HepG2 (cell line): ENCODE measurements around the gene PTPN14. TPM values are rescaled to one million over a fixed set of nuclear protein-coding genes. Genes with fewer than 3 reads are reported as not detected.

ENCODE experiments used
- ARNT ChIP-seq: fragments of 450-650 bp; IDR thresholded peaks from 2 replicates; pipeline ENCODE4 v1.6.1; 2017
- ATF6 ChIP-seq: sonication (generic); formaldehyde crosslinking; conservative IDR thresholded peaks from 2 replicates; pipeline ENCODE4 v1.4.0; 2020; ENCODE audit warnings: missing genetic modification reagents
- BRD4 ChIP-seq: sonication (generic); formaldehyde crosslinking; IDR thresholded peaks from 2 replicates; pipeline ENCODE4 v1.4.0; 2020; ENCODE audit warnings: missing genetic modification reagents
- DZIP1 ChIP-seq: sonication (generic); formaldehyde crosslinking; IDR thresholded peaks from 2 replicates; pipeline ENCODE4 v1.5.0; 2020; ENCODE audit warnings: mild to moderate bottlenecking, missing genetic modification reagents
- HOXA7 ChIP-seq: sonication (generic); formaldehyde crosslinking; IDR thresholded peaks from 2 replicates; pipeline ENCODE4 v1.8.1; 2022; ENCODE audit warnings: mild to moderate bottlenecking, missing genetic modification reagents, moderate library complexity
- IRX3 ChIP-seq: sonication (generic); formaldehyde crosslinking; IDR thresholded peaks from 2 replicates; pipeline ENCODE4 v1.8.1; 2023; ENCODE audit warnings: mild to moderate bottlenecking, low read depth, missing genetic modification reagents, borderline replicate concordance
- ISX ChIP-seq: sonication (generic); formaldehyde crosslinking; conservative IDR thresholded peaks from 2 replicates; pipeline ENCODE4 v1.5.0; 2020; ENCODE audit warnings: missing genetic modification reagents
- NCOA5 ChIP-seq: sonication (generic); formaldehyde crosslinking; IDR thresholded peaks from 2 replicates; pipeline ENCODE4 v1.4.0; 2020; ENCODE audit warnings: missing genetic modification reagents
- POLR2AphosphoS2 ChIP-seq: IDR thresholded peaks from 2 replicates; pipeline ENCODE4 v1.6.1; 2011; ENCODE audit warnings: low read depth, low read length, improper control_type of control experiment
- POLR2AphosphoS5 ChIP-seq: IDR thresholded peaks from 2 replicates; pipeline ENCODE4 v1.6.1; 2012; ENCODE audit warnings: low read depth, low read length
- RBFOX2 ChIP-seq: fragments of 200-400 bp; formaldehyde crosslinking; IDR thresholded peaks from 2 replicates; pipeline ENCODE4 v1.6.1; 2017; ENCODE audit warnings: low read depth, mild to moderate bottlenecking, low read length
- RBM22 ChIP-seq: fragments of 200-400 bp; formaldehyde crosslinking; optimal IDR thresholded peaks from 2 replicates; pipeline ENCODE3; 2017; ENCODE audit warnings: mild to moderate bottlenecking, low read length, moderate library complexity
- RCOR2 ChIP-seq: IDR thresholded peaks from 2 replicates; pipeline ENCODE4 v1.6.1; 2016; ENCODE audit warnings: missing biosample characterization, missing genetic modification reagents
- SIX4 ChIP-seq: sonication (generic); formaldehyde crosslinking; IDR thresholded peaks from 2 replicates; pipeline ENCODE4 v1.4.0; 2020; ENCODE audit warnings: missing genetic modification reagents
- TCF12 ChIP-seq, 2 experiments: fragments of 450-650 bp in 1 of 2; sonication (generic) in 1 of 2; formaldehyde crosslinking in 1 of 2; IDR thresholded peaks; 2 replicates each; pipeline versions ENCODE4 v1.6.1 to v1.8.0; 2017 to 2022; ENCODE audit warnings: antibody characterized with exemption in 1 of 2, mild to moderate bottlenecking in 1 of 2, missing genetic modification reagents in 1 of 2, moderate library complexity in 1 of 2
- ZKSCAN8 ChIP-seq: IDR thresholded peaks from 2 replicates; pipeline ENCODE4 v1.6.1; 2016; ENCODE audit warnings: borderline replicate concordance, missing genetic modification reagents, missing compliant biosample characterization
- ZNF180 ChIP-seq: sonication (generic); formaldehyde crosslinking; IDR thresholded peaks from 2 replicates; pipeline ENCODE4 v1.4.0; 2020; ENCODE audit warnings: low read depth, missing genetic modification reagents, borderline replicate concordance
- ZNF230 ChIP-seq: sonication (generic); formaldehyde crosslinking; IDR thresholded peaks from 2 replicates; pipeline ENCODE4 v1.4.0; 2020; ENCODE audit warnings: mild to moderate bottlenecking, missing genetic modification reagents
- ZNF235 ChIP-seq: sonication (generic); formaldehyde crosslinking; IDR thresholded peaks from 2 replicates; pipeline ENCODE4 v1.8.1; 2023; ENCODE audit warnings: mild to moderate bottlenecking, missing genetic modification reagents, borderline replicate concordance
- ZNF383 ChIP-seq: sonication (generic); formaldehyde crosslinking; IDR thresholded peaks from 2 replicates; pipeline ENCODE4 v1.4.0; 2020; ENCODE audit warnings: missing genetic modification reagents, mild to moderate bottlenecking, borderline replicate concordance
- ZNF547 ChIP-seq: sonication (generic); formaldehyde crosslinking; IDR thresholded peaks from 2 replicates; pipeline ENCODE4 v1.5.1; 2020; ENCODE audit warnings: mild to moderate bottlenecking, missing genetic modification reagents
- ZNF770 ChIP-seq: sonication (generic); formaldehyde crosslinking; IDR thresholded peaks from 2 replicates; pipeline ENCODE4 v1.5.0; 2020; ENCODE audit warnings: mild to moderate bottlenecking, missing genetic modification reagents
- ZNF775 ChIP-seq: sonication (generic); formaldehyde crosslinking; IDR thresholded peaks from 2 replicates; pipeline ENCODE4 v1.4.0; 2020; ENCODE audit warnings: missing genetic modification reagents, mild to moderate bottlenecking, moderate library complexity, borderline replicate concordance
- ZSCAN9 ChIP-seq: IDR thresholded peaks from 2 replicates; pipeline ENCODE4 v1.6.1; 2016; ENCODE audit warnings: borderline replicate concordance
- polyA plus RNA-seq, 8 experiments: library from polyadenylated mRNA; depleted of rRNA in 3 of 8; stranded (reverse) in 7 of 8; unstranded in 1 of 8; fragments of >200 nt; fragmentation: Illumina TruSeq in 4 of 8; extraction: Trizol in 4 of 8; gene quantifications; 2 replicates each; pipeline versions ENCODE4 v1.2.1 to v1.2.3, GENCODE V29; 2011 to 2016; ENCODE audit warnings: low read depth in 4 of 8, missing spikeins in 1 of 8, mixed read lengths in 1 of 8; ENCODE audit not compliant: insufficient read depth in 1 of 8
- total RNA-seq, 5 experiments: library from RNA; depleted of rRNA; stranded (reverse); fragments of >200 nt; fragmentation: Illumina TruSeq; extraction: Trizol; gene quantifications; 2 replicates each; pipeline ENCODE4 v1.2.3, GENCODE V29; 2016; ENCODE audit warnings: low read depth in 1 of 5

The PTPN14 gene
- total and polyA plus RNA-seq, 2 of the 13 experiments (the other 11 are each of a cell fraction or from before 2014, with no cell fraction given) = 3.9 to 4.7 TPM

GRCh38 chr1:214516434-214517326 lies 34.7 kb downstream of the PTPN14 start (continued):
- TF ChIP-seq IRX3 = no peak
- no peak for TF ChIP-seq ZNF775 (CRISPR knock-in tag)
- no peak for TF ChIP-seq ATF6 (CRISPR knock-in tag)
- 0 out of 2 replicates have a peak, but pooled peaks have one; percentile 41 for TF ChIP-seq RCOR2 (CRISPR knock-in tag)
- TF ChIP-seq HOXA7 (CRISPR knock-in tag) = no peak
- TF ChIP-seq ZNF547 (CRISPR knock-in tag) = no peak
- no peak for TF ChIP-seq POLR2AphosphoS2
- no peak for TF ChIP-seq ZSCAN9 (CRISPR knock-in tag)
- TF ChIP-seq RBM22 = no peak
- no peak for TF ChIP-seq ISX
- TF ChIP-seq TCF12 (IDR thresholded peaks at IDR 0.05) = no peak
- TF ChIP-seq TCF12 (CRISPR knock-in tag; IDR thresholded peaks at IDR 0.05) = no peak
- peak; percentile 51; the same call in 1 of the 2 replicates for TF ChIP-seq ZKSCAN8
- TF ChIP-seq ZNF235 (CRISPR knock-in tag) = no peak
- TF ChIP-seq ZNF770 (CRISPR knock-in tag) = no peak
- no peak for TF ChIP-seq NCOA5 (CRISPR knock-in tag)
- no peak for TF ChIP-seq SIX4 (CRISPR knock-in tag)
- TF ChIP-seq ZNF383 (CRISPR knock-in tag) = no peak
- no peak for TF ChIP-seq ZNF180 (CRISPR knock-in tag)
- TF ChIP-seq BRD4 (CRISPR knock-in tag) = no peak
- no peak for TF ChIP-seq ZNF230 (CRISPR knock-in tag)
- TF ChIP-seq POLR2AphosphoS5 = no peak
- TF ChIP-seq DZIP1 = no peak
- TF ChIP-seq RBFOX2 = no peak
- no peak for TF ChIP-seq ARNT
